Measurements from ENCODE around the gene MECP2.

The MECP2 gene

DNA sequence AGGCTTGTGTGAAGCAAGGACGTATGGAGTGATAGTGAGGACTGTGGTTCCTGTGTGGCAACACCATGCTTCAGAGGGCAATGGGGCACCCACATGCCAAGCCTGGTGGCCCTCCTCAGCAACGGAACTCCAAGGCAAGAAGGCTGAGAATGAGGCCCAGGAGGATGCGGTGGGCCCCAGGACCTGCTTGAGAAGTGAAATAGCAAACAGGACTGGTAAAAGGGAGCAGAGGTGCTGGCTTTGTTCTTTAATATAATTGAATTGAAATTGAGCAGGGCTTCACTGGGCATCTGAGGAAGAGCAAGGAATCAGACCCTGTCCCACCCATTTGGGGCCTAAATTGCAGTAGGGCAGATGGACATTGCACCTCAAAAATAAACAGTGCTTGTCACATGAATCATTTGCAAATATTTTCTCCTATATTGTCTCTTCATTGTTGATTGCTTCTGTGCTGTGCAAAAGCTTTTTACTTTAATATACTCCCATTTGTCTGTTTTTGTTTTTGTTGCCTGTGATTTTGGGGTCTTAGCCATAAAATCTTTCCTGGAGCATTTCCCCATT is 122.7 kb downstream of the MECP2 start:
- TF ChIP-seq, protein P1, sequence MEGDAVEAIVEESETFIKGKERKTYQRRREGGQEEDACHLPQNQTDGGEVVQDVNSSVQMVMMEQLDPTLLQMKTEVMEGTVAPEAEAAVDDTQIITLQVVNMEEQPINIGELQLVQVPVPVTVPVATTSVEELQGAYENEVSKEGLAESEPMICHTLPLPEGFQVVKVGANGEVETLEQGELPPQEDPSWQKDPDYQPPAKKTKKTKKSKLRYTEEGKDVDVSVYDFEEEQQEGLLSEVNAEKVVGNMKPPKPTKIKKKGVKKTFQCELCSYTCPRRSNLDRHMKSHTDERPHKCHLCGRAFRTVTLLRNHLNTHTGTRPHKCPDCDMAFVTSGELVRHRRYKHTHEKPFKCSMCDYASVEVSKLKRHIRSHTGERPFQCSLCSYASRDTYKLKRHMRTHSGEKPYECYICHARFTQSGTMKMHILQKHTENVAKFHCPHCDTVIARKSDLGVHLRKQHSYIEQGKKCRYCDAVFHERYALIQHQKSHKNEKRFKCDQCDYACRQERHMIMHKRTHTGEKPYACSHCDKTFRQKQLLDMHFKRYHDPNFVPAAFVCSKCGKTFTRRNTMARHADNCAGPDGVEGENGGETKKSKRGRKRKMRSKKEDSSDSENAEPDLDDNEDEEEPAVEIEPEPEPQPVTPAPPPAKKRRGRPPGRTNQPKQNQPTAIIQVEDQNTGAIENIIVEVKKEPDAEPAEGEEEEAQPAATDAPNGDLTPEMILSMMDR (IDR thresholded peaks at IDR 0.05; ENCODE audit: borderline replicate concordance, control extremely low read depth, extremely low read depth, insufficient read depth, missing control alignments), result no peak
- DNase-seq (ENCODE audit: low spot score), result no peak
- in situ Hi-C loops (cut with MboI; ENCODE audit: low sequenced_read_pairs, unreplicated experiment), result no loop called here

DNA sequence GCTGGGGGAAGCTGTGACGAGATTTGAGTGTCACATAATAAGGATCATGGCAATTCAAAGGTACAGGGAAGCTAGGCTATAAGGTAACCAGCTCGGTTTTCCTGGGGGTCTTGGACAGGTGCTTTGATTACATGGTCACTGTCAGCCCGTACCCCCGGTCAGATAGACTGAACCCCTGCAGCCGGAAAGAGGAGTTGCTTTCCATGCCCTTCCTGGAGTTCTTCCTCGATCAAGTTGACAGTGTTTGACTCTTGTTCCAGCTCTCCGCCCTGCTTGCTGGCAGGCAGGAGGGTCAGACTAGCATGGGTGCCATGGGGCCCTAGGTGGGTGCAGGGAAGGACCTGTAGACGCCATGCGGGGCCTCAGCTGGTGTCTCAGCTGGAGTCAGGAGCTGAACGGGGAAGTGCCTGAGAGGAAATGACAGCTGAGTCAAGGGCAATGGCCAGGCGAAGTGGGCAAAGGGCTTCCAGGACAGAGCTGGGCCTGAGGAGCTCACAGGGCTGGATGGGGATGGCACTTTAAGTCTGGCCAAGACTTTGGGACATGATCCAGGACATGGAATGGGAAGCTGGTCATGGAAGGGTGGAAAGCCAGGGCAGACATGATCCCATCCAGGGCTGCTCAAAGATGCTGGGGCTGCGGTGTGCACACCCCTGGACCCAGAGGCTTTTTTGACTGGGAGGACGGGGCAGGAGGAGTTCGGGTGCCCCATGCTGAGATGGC is 123.4 kb downstream of the MECP2 start:
- in situ Hi-C loops (cut with MboI; ENCODE audit: low sequenced_read_pairs, unreplicated experiment), result no loop called here
- TF ChIP-seq, protein P1 (IDR thresholded peaks at IDR 0.05; ENCODE audit: borderline replicate concordance, control extremely low read depth, extremely low read depth, insufficient read depth, missing control alignments), result no peak
- no peak for DNase-seq (ENCODE audit: low spot score)

DNA sequence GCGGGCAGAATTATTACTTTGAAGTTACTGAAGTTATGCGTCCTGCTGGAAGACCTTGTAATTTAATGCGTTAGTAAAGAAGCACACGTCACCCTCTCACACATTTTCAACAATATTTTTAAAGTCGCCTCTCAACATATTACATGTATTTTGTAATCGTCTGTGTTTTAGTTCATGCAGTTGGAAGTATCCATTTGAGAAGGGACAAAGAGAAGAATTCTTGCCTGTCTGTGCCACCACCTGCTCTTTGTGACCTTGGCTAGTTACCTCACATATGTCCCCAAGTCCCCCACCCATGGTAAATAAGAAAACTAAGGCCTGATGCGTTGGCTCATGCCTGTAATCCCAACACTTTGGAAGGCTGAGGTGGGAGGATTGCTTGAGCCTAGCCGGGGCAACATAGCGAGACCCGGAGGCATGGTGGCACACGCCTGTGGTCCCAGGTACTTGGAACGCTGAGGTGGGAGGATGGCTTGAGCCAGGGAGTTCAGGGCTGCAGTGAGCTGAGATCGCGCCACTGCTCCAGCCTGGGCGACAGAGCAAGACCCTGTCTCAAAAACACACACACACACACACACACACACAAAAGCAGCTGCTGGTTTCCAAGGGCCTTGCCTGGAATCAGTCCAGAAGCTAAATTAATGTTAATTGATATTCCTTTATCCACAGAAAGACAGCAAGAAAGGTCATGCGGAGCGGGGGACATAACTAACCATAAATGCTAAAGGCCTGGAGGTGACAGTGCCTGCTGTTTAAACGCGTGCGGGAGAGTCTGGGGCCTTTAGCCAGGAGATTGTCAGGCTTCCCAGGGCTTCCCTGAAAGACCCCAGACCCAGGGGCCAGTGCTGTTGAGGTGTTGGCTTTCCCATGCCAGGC is 124.2 kb downstream of the MECP2 start:
- in situ Hi-C loops (cut with MboI; ENCODE audit: low sequenced_read_pairs, unreplicated experiment), result no loop called here
- TF ChIP-seq, protein P1 (IDR thresholded peaks at IDR 0.05; ENCODE audit: borderline replicate concordance, control extremely low read depth, extremely low read depth, insufficient read depth, missing control alignments), result no peak
- DNase-seq (ENCODE audit: low spot score), result no peak

DNA sequence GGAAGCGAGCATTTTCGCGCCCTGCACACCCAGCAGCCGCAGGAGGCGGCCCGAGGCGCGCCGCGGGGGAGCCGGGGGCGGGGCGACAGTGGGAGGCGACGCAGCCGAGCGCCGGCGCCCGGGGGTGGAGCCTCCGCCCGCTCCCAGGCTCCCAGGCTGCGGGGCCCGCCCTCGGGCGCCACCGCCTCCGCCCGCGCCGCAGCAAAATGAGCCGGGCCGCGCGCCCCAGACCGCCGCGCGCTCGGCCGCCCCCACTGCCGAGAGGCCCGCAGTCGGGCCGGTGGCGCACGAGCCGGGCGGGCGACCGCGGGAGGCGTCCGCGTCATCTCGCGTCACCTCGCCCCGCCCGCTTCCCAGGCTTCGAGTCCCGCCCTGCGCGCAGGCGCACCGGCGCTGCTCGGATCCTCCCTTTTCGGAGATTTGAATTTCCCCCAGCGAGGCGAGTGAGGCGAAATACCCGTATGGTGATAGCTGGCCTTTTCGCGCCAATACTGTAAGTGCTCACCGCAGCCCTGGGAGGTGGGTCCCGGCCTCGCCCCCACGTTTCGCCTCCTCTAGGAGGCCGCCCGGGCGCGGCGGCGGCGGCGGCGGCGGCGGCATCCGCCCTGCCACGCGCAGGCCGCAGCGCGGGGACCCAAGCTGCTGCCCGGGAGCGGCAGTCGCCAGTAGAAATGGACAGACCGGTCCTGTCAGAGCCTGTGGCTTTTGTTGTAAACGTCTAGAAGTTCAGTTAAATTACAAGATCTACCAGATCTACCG is 125.0 kb downstream of the MECP2 start, which contains the start of gene TMEM187:
Gene TMEM187 (plus strand): TSS at position 387 of the 759 bp plus-strand sequence. CDS start 9,309 bp downstream, outside the sequence.
- peak; percentile 91 for DNase-seq (ENCODE audit: low spot score)
- TF ChIP-seq, protein P1 (IDR thresholded peaks at IDR 0.05; ENCODE audit: borderline replicate concordance, control extremely low read depth, extremely low read depth, insufficient read depth, missing control alignments), result no peak
- in situ Hi-C loops (cut with MboI; ENCODE audit: low sequenced_read_pairs, unreplicated experiment), result no loop called here

Data from GM13976 (cell line).